GM21825 (cell line): ENCODE results near the gene TFRC.
"Not testable (repeated sequence)": the region's sequence is repeated elsewhere in the genome, so short reads cannot be mapped to it uniquely, and the experiment has no call there.

Experiments
- ATAC-seq: cut with Tn5 transposase; IDR thresholded peaks from one replicate; pipeline ENCODE4 v1.9.1; 2021; ENCODE audit warnings: mild to moderate bottlenecking, moderate library complexity; ENCODE audit not compliant: unreplicated experiment

Gene TFRC

GRCh38 chr3:196007744-196008335, 74.0 kb downstream of the TFRC start:
- no peak for ATAC-seq

GRCh38 chr3:196005338-196005737, 76.6 kb downstream of the TFRC start:
- ATAC-seq = not testable (repeated sequence)

- not testable (repeated sequence) for ATAC-seq
Measured at GRCh38 chr3:196004359-196005052, 77.4 kb downstream of the TFRC start.

GRCh38 chr3:196003611-196004010, 78.3 kb downstream of the TFRC start:
- no peak for ATAC-seq

- not testable (repeated sequence) for ATAC-seq
Measured at GRCh38 chr3:196002721-196003120, 79.2 kb downstream of the TFRC start.

GRCh38 chr3:196001240-196001639, 80.7 kb downstream of the TFRC start:
- ATAC-seq = not testable (repeated sequence)

- not testable (repeated sequence) for ATAC-seq
Measured at GRCh38 chr3:196000360-196000950, 81.4 kb downstream of the TFRC start.

GRCh38 chr3:195999896-196000295, 82.0 kb downstream of the TFRC start:
- ATAC-seq = no peak
